ENCODE results near the gene CEMIP. TPM values are rescaled to one million over a fixed set of nuclear protein-coding genes. Genes with fewer than 3 reads are reported as not detected.

Gene CEMIP
- total RNA-seq, 2 experiments from 2014 or later = not detected

DNA sequence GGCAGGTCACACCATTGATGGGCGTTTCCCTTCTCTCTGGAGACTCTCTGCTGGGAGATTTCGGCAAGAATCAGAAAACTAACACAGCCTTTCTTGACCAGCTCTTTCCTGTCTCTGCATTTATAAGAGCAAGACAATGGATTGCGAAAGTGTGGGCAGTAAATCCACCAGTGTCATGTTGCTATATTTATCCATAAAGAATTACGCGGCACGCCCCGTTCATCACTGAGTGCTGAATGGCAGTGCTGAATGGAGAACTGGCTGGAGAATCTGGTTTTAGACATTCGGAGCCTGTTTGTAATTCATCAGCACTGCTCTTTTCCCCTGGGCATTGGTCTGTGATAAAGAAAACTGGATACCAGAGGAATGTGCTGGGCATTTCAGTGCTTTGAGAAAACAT, 2.0 kb upstream of the CEMIP start:
- CTCF ChIA-PET (ENCODE audit: unreplicated experiment) = interaction anchor here (0.8 kb wide), 1 partner anchor 367 kb away, joined by 3 read pairs; no protein-coding TSS in a partner anchor
- no peak overlapping the region for H3K4me3 ChIP-seq (ENCODE audit: low read depth, low read length, poor library complexity, severe bottlenecking)
- no peak for DNase-seq (ENCODE audit: low spot score)
- no peaks in the 10 kb centered on the region for H3K9me3 ChIP-seq (ENCODE audit: low read length)
- H3K27ac ChIP-seq (ENCODE audit: low read depth, low read length, poor library complexity, severe bottlenecking) = no peak overlapping the region
- H3K4me1 ChIP-seq (ENCODE audit: insufficient read depth, low read length, poor library complexity, severe bottlenecking) = no peaks in the 10 kb centered on the region
- intact Hi-C loops (cut with micrococcal nuclease; ENCODE audit: unreplicated experiment) = loop anchor here (2.0 to 10.0 kb wide), 2 partner anchors 212 to 322 kb away; no protein-coding TSS in a partner anchor
- TF ChIP-seq CTCF (conservative IDR thresholded peaks at IDR 0.05; ENCODE audit: low read length) (no peak), EZH2phosphoT487 (IDR thresholded peaks at IDR 0.05; ENCODE audit: borderline replicate concordance, low read depth, low read length) (no peak)
- H3K9me2 ChIP-seq (ENCODE audit: insufficient read depth, low read length) = no peaks in the 10 kb centered on the region
- no peaks in the 10 kb centered on the region for H4K20me1 ChIP-seq (ENCODE audit: insufficient read depth, low read length)
- no peak overlapping the region for H2AFZ ChIP-seq (ENCODE audit: low read length)
- BruUV-seq (replicated peaks) = no TSS peak
- POLR2A ChIA-PET = no interaction called here
- no peaks in the 10 kb centered on the region for H3K79me2 ChIP-seq (ENCODE audit: insufficient read depth, low read depth, low read length)
- H3K36me3 ChIP-seq (ENCODE audit: insufficient read depth, low read length) = no peaks in the 10 kb centered on the region
- no peak overlapping the region for H3K4me2 ChIP-seq (ENCODE audit: low read length)

DNA sequence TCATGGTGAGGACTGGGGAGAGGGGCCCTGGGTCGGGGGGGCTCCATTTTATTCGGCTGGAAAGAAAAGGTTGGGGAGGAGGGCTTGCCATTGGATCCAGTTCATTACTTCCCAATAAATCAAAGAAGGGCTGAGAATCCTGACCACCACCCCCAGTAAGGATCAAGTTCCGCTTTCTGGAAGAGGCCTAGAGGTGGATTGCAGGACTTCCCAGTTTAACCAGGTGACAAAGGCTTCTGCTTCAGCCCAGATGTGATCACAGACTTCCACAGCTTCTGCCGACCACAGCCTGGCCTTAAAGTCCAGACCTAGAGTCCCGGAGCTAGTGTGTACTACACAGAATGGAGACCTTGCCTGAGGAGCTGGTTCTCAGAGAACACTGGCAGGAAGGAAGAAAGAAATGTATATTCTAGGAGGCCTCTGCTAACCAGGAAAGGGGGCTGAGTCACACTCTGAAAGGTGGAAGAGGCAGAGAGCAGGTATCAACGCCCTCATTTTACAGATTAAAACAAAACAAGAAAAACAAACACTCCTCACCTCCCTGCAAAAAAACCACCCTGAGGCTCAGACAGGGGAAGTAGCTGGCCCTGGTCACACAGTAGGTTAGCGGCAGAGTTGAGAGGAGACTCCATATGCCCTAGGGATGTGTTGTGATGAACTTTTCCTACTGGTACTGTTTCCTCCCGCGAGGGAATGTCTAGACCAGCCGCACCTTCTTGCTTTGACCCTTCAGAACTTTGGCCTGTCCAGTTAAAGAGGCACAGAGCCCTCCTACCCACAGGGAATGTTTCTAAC, 1.1 kb upstream of the CEMIP start:
- Histone ChIP-seq H3K9me2 (ENCODE audit: insufficient read depth, low read length) (no peaks in the 10 kb centered on the region), H3K36me3 (ENCODE audit: insufficient read depth, low read length) (no peaks in the 10 kb centered on the region), H3K27ac (ENCODE audit: low read depth, low read length, poor library complexity, severe bottlenecking) (no peak overlapping the region), H3K9me3 (ENCODE audit: low read length) (no peaks in the 10 kb centered on the region), H3K4me2 (ENCODE audit: low read length) (no peak overlapping the region), H2AFZ (ENCODE audit: low read length) (no peak overlapping the region), H4K20me1 (ENCODE audit: insufficient read depth, low read length) (no peaks in the 10 kb centered on the region), H3K79me2 (ENCODE audit: insufficient read depth, low read depth, low read length) (no peaks in the 10 kb centered on the region), H3K4me3 (ENCODE audit: low read depth, low read length, poor library complexity, severe bottlenecking) (no peak overlapping the region), H3K4me1 (ENCODE audit: insufficient read depth, low read length, poor library complexity, severe bottlenecking) (no peaks in the 10 kb centered on the region)
- ChIA-PET POLR2A (interaction anchor here (0.7 kb wide), 1 partner anchor 20 kb away, joined by 3 read pairs; no protein-coding TSS in a partner anchor), CTCF (ENCODE audit: unreplicated experiment) (no interaction called here)
- DNase-seq (ENCODE audit: low spot score) = no peak
- TF ChIP-seq EZH2phosphoT487 (IDR thresholded peaks at IDR 0.05; ENCODE audit: borderline replicate concordance, low read depth, low read length) (no peak), CTCF (conservative IDR thresholded peaks at IDR 0.05; ENCODE audit: low read length) (no peak)
- no TSS peak for BruUV-seq (replicated peaks)
- intact Hi-C loops (cut with micrococcal nuclease; ENCODE audit: unreplicated experiment) = loop anchor here (2.0 to 10.0 kb wide), 2 partner anchors 213 to 323 kb away; no protein-coding TSS in a partner anchor

GRCh38 chr15:80778621-80778963, 578 bp upstream of the CEMIP start:
- ChIA-PET CTCF (ENCODE audit: unreplicated experiment) (no interaction called here), POLR2A (no interaction called here)
- H3K9me2 ChIP-seq (ENCODE audit: insufficient read depth, low read length) = no peaks in the 10 kb centered on the region
- no peak overlapping the region for H3K4me2 ChIP-seq (ENCODE audit: low read length)
- H3K36me3 ChIP-seq (ENCODE audit: insufficient read depth, low read length) = no peaks in the 10 kb centered on the region
- no peaks in the 10 kb centered on the region for H3K9me3 ChIP-seq (ENCODE audit: low read length)
- DNase-seq (ENCODE audit: low spot score) = no peak
- H3K79me2 ChIP-seq (ENCODE audit: insufficient read depth, low read depth, low read length) = no peaks in the 10 kb centered on the region
- TF ChIP-seq CTCF (conservative IDR thresholded peaks at IDR 0.05; ENCODE audit: low read length) = no peak
- no peak overlapping the region for H3K27ac ChIP-seq (ENCODE audit: low read depth, low read length, poor library complexity, severe bottlenecking)
- no peak overlapping the region for H2AFZ ChIP-seq (ENCODE audit: low read length)
- H3K4me3 ChIP-seq (ENCODE audit: low read depth, low read length, poor library complexity, severe bottlenecking) = no peak overlapping the region
- no peaks in the 10 kb centered on the region for H3K4me1 ChIP-seq (ENCODE audit: insufficient read depth, low read length, poor library complexity, severe bottlenecking)
- intact Hi-C loops (cut with micrococcal nuclease; ENCODE audit: unreplicated experiment) = loop anchor here (10.0 kb wide), 1 partner anchor 214 kb away; no protein-coding TSS in a partner anchor
- BruUV-seq (replicated peaks) = no TSS peak
- H4K20me1 ChIP-seq (ENCODE audit: insufficient read depth, low read length) = no peaks in the 10 kb centered on the region

Data from OCI-LY7 (cell line).